Epithelial cell of proximal tubule (primary cell): ENCODE measurements around the gene USP32. TPM values are rescaled to one million over a fixed set of nuclear protein-coding genes. Genes with fewer than 3 reads are reported as not detected.
"Not testable (repeated sequence)": the region's sequence is repeated elsewhere in the genome, so short reads cannot be mapped to it uniquely, and the experiment has no call there.

Source experiments
- DNase-seq: peaks from one replicate; pipeline ENCODE4 v3.0.0-alpha.2; 2011; ENCODE audit warnings: low read depth
- H3K4me3 ChIP-seq: 2 replicates; pipeline ENCODE4 v1.5.1; 2011; ENCODE audit warnings: low read depth, mild to moderate bottlenecking, low read length
- CTCF ChIP-seq: conservative IDR thresholded peaks from 2 replicates; pipeline ENCODE4 v1.5.1; 2012; ENCODE audit warnings: low read depth, mild to moderate bottlenecking, low read length
- total RNA-seq: library from RNA; depleted of rRNA; stranded (reverse); fragments of >200 nt; gene quantifications from 2 replicates; pipeline ENCODE4 v1.2.3, GENCODE V29; 2015

The USP32 gene
- total RNA-seq, 1 donor from 2014 or later, result 18.7 TPM

DNA sequence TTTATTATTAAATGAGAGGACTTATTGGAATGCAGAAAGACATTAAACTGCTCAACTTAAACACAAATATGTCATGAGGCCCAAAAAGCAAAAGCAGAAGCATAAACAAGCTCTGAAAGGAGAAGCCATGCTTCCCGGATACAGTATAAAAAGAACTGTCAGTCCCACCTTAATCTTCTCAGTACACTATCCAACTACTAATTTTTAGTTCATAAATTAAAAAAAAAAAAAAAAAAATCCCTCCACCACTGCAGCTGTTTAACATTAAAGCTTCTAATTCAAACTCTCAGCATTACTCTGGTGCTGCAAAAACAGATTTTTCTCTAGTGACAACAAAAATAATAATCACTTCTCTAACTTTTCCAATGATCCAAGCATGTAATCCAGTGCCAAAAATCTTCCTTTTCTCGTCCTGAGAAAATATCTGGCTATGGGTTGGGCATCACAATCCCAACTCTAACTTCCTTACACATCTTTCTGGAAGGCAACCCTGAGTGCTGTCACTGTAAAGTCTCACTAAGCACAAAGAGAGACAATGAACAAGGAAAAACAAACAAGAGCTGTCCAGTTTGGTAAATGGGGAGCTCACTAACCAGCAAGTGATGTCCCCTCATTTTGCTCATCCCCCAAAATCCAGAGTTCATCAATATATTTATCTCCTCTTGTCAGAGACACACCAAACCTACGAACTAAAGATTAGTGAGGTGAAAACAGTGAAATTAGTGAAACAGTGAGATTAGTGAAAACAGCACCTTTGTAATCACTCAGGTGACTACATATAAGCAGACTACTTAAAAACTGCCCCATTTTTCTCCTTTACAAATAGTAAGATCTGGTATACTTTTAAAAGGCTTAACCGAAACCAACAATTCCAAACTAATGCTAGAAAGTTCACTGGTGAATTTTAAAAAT is 5.5 kb downstream of the USP32 start:
- no peak for DNase-seq
- no peak for TF ChIP-seq CTCF
- no peak overlapping the region for H3K4me3 ChIP-seq

DNA sequence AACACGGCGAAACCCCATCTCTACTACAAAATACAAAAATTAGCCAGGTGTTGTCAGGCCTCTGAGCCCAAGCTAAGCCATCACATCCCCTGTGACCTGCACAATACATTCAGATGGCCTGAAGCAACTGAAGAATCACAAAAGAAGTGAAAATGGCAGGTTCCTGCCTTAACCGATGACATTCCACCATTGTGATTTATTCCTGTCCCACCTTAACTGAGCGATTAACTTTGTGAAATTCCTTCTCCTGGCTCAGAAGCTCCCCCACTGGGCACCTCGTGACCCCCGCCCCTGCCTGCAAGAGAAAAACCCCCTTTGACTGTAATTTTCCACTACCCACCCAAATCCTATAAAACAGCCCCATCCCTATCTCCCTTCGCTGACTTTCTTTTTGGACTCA is 7.0 kb downstream of the USP32 start:
- DNase-seq, H3K4me3 ChIP-seq: not testable (repeated sequence)

DNA sequence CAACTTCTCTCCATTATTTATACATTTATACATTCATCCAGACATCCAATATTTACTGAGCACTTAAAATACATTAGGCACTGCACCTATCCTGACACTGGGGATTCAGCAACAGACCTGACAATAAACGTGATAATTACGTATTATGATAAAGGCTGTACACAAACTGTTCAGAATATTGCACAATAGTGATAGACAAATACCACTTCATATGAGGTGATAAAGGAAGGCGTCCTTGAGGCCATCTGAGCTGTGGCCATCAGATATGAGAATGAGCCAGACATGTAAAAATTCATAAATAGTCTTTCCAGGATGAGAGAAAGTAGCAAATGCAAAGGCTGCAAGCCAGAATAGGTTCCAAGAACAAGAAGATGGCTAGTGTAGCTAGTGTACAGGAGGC is 8.6 kb downstream of the USP32 start:
- DNase-seq, result no peak
- TF ChIP-seq CTCF, result no peak
- no peak overlapping the region for H3K4me3 ChIP-seq

- no peak for DNase-seq
- H3K4me3 ChIP-seq, result no peak overlapping the region
- no peak for TF ChIP-seq CTCF
Observed at GRCh38 chr17:60381958-60382357, 10.0 kb downstream of the USP32 start.

DNA sequence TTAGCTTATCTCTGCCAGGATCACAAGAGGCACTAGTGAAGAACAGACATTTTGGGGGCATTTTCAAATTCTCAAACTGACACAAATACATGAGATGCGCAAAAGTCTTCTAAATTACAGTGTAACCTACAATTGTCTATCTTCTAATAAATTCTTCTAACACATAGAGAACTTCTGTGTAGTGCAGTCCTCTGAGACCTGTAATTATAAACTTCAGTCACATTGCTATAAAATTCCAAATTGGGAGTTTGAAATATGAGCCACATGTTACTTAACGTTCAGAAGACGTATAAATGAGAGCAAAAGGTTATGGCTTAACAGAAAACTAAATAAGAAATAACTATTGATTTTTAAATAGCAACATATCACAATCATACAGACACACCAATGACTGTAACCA is 12.5 kb downstream of the USP32 start:
- not testable (repeated sequence) for DNase-seq, H3K4me3 ChIP-seq

DNA sequence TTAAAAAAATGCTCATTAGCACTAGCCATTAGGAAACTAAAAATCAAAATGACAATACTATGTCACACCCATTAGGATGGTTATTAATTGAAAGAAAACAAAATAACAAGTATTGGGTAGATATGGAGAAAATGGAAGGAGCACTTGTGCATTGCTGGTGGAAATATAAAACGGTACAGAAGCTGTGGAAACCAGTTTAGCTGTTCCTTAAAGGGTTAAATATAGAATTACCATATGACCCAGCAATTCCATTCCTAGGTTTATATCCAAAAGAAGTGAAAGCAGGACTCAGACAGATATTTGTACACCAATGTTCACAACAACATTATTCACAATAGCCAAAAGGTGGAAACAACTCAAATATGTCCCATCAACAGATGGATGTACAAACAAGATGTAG is 13.7 kb downstream of the USP32 start:
- H3K4me3 ChIP-seq, DNase-seq: not testable (repeated sequence)

GRCh38 chr17:60372790-60373483 is 19.0 kb downstream of the USP32 start:
- no peak for DNase-seq
- no peak overlapping the region for H3K4me3 ChIP-seq
- no peak for TF ChIP-seq CTCF

- H3K4me3 ChIP-seq, result no peak overlapping the region
- TF ChIP-seq CTCF, result no peak
- no peak for DNase-seq
Observed at GRCh38 chr17:60371818-60372510, 20.0 kb downstream of the USP32 start.
